Glutamatergic neuron (in vitro differentiated cells): ENCODE measurements around the gene LYL1. TPM values are rescaled to one million over a fixed set of nuclear protein-coding genes. Genes with fewer than 3 reads are reported as not detected.

Experiments used
- DNase-seq: peaks from one replicate; pipeline ENCODE4 v3.0.0; 2022
- H3K27ac Mint-ChIP-seq: one replicate; pipeline ENCODE4 v1.8.0; 2020; ENCODE audit warnings: mild to moderate bottlenecking, mixed read lengths, inconsistent platforms; ENCODE audit not compliant: unreplicated experiment
- H3K27me3 Mint-ChIP-seq: one replicate; pipeline ENCODE4 v1.8.0; 2020; ENCODE audit warnings: mild to moderate bottlenecking, moderate library complexity, mixed read lengths, inconsistent platforms; ENCODE audit not compliant: unreplicated experiment
- H3K36me3 Mint-ChIP-seq: one replicate; pipeline ENCODE4 v1.8.0; 2020; ENCODE audit warnings: mild to moderate bottlenecking, mixed read lengths, inconsistent platforms; ENCODE audit not compliant: unreplicated experiment
- H3K4me1 Mint-ChIP-seq: one replicate; pipeline ENCODE4 v1.8.0; 2020; ENCODE audit warnings: mild to moderate bottlenecking, low read depth, mixed read lengths, inconsistent platforms; ENCODE audit not compliant: unreplicated experiment
- H3K4me3 Mint-ChIP-seq: one replicate; pipeline ENCODE4 v1.8.0; 2020; ENCODE audit warnings: mild to moderate bottlenecking, mixed read lengths, inconsistent platforms; ENCODE audit not compliant: unreplicated experiment
- H3K9me3 Mint-ChIP-seq: one replicate; pipeline ENCODE4 v1.8.0; 2020; ENCODE audit warnings: mild to moderate bottlenecking, moderate library complexity, mixed read lengths, inconsistent platforms; ENCODE audit not compliant: unreplicated experiment
- total RNA-seq: library from RNA; stranded (reverse); fragmentation: NEBNext Ultra II Directional; extraction: Animal tissue kit (Norgen Biotek cat#: 25700); gene quantifications from one replicate; pipeline ENCODE4 v1.2.1, GENCODE V29; 2021; ENCODE audit not compliant: unreplicated experiment
- TF ChIP-seq, protein P1 (sequence below): fragments of 200-600 bp; sonication (generic); IDR thresholded peaks from one replicate; pipeline ENCODE4 v1.5.0; 2021; ENCODE audit not compliant: partially characterized antibody, unreplicated experiment

LYL1 gene
- total RNA-seq, 1 donor from 2014 or later: 1.3 TPM

DNA sequence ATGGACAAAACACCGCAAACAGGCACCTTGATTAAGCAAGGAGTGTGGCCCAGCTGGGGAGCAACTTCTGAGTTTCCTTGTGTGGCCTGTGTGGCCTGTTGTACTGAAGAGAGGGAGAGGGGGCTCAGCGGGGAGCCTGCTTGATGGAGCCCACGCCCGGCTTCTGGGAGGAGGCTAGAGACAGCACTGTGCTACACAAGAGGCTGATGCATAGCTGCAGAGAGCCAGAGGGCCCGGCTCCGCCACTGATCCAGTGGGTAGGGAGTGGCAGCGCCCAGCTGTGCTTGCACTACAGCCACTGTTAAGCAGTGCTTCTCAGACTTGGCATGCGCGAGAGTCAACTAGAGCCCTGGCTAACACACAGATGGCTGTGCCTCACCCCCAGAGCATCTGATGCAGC lies 19.0 kb downstream of the LYL1 start:
- Mint-ChIP-seq H3K4me1 (peaks cover 33% of the 10 kb centered on the region), H3K9me3 (peaks cover 11% of the 10 kb centered on the region), H3K36me3 (no peaks in the 10 kb centered on the region), H3K27me3 (peaks cover 18% of the 10 kb centered on the region), H3K27ac (peak overlapping the region; percentile 95), H3K4me3 (no peak overlapping the region)
- TF ChIP-seq, protein P1, sequence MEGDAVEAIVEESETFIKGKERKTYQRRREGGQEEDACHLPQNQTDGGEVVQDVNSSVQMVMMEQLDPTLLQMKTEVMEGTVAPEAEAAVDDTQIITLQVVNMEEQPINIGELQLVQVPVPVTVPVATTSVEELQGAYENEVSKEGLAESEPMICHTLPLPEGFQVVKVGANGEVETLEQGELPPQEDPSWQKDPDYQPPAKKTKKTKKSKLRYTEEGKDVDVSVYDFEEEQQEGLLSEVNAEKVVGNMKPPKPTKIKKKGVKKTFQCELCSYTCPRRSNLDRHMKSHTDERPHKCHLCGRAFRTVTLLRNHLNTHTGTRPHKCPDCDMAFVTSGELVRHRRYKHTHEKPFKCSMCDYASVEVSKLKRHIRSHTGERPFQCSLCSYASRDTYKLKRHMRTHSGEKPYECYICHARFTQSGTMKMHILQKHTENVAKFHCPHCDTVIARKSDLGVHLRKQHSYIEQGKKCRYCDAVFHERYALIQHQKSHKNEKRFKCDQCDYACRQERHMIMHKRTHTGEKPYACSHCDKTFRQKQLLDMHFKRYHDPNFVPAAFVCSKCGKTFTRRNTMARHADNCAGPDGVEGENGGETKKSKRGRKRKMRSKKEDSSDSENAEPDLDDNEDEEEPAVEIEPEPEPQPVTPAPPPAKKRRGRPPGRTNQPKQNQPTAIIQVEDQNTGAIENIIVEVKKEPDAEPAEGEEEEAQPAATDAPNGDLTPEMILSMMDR: no peak
- no peak for DNase-seq

DNA sequence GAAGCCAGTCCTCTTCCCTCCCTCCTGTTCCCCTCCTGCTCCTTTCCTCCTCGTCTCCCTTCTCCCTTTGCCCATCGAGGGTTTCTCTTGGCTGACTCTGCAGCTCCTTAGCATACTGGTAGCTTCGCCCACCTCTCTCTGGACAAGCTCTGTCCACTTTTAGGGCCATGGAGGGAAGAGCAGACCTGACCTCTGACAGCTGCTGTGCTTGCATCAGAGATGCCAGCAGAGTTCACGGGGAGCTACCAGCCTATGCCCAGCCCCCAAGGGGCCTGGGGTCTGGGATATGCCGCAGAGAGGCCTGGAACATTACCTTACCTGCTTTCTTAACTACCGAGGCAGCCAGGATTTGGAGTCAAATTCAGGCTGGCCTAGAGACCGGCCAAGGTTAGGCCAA lies 19.7 kb downstream of the LYL1 start:
- TF ChIP-seq, protein P1: no peak
- Mint-ChIP-seq H3K9me3 (peaks cover 11% of the 10 kb centered on the region), H3K4me3 (peak overlapping the region; percentile 71), H3K36me3 (no peaks in the 10 kb centered on the region), H3K27ac (peak overlapping the region; percentile 95), H3K27me3 (peaks cover 17% of the 10 kb centered on the region), H3K4me1 (peaks cover 35% of the 10 kb centered on the region)
- no peak for DNase-seq

DNA sequence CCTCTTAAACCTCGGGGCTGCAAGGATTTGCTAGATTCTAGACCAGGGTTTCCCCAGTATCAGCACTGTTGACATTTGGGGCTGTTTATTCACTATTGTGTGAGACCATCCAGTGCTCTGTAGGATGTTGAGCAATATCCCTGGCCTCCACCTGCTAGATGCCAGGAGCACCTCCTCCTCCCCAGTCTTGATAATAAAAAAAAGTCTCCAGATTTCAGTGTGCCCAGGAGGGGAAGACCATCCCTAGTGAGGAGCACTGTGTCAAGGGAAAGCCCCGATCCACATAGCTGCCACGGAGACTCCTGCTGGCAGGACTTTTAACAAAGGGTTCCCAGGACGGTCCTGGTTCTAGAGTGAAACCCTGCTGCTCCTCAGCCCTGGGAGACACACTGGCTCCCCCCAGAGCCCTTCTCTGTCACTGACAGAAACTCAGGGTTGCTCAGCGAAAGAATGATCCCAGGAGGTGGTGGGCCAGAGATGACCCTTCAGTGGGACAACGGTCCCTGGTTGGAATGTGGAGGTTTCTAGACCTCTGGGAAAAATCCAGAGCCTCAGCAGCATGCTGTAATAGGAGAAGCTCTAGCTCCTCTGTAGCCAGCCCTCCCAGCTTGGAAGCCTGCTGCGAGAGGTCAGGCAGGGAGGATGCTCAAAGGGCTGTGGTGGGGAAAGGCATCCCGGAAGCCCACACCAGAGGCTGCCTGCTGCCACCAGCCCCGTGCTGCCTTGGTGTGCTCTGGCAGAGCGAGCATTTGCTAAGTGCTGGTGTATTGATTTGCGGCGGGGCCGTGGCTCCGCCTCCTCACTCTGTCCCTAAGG lies 20.3 kb downstream of the LYL1 start:
- Mint-ChIP-seq H3K27ac (peak overlapping the region; percentile 95), H3K9me3 (peaks cover 13% of the 10 kb centered on the region), H3K27me3 (peaks cover 20% of the 10 kb centered on the region), H3K4me1 (peaks cover 39% of the 10 kb centered on the region), H3K4me3 (peak overlapping the region; percentile 71), H3K36me3 (no peaks in the 10 kb centered on the region)
- TF ChIP-seq, protein P1: no peak
- DNase-seq: peak; percentile 91

DNA sequence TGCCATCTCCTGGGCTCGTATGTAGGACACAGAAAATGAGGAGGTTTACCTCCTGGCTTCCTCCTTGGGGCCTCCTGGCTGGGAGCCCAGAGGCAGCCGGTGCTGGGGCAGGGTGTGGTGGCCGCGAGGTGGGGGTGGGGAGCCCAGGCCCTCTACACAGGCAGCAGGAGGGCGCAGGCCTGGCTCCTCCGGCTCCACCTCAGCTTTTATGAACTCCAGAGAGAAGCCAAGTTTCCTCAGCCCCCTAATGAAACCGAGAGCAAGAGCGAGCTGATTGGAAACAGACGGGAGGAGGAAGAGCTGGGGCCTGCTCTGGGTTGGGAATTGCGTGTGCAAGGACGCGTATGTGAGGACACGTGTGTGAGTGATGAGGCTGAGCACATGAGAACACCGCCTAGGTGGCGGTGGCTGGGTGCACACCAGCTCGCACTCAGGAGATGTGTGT lies 23.1 kb downstream of the LYL1 start:
- Mint-ChIP-seq H3K36me3 (no peaks in the 10 kb centered on the region), H3K27me3 (peaks cover 23% of the 10 kb centered on the region), H3K4me3 (peak overlapping the region; percentile 63), H3K27ac (peak overlapping the region; percentile 95), H3K9me3 (peaks cover 14% of the 10 kb centered on the region), H3K4me1 (peaks cover 44% of the 10 kb centered on the region)
- TF ChIP-seq, protein P1: no peak
- peak; percentile 50 for DNase-seq

DNA sequence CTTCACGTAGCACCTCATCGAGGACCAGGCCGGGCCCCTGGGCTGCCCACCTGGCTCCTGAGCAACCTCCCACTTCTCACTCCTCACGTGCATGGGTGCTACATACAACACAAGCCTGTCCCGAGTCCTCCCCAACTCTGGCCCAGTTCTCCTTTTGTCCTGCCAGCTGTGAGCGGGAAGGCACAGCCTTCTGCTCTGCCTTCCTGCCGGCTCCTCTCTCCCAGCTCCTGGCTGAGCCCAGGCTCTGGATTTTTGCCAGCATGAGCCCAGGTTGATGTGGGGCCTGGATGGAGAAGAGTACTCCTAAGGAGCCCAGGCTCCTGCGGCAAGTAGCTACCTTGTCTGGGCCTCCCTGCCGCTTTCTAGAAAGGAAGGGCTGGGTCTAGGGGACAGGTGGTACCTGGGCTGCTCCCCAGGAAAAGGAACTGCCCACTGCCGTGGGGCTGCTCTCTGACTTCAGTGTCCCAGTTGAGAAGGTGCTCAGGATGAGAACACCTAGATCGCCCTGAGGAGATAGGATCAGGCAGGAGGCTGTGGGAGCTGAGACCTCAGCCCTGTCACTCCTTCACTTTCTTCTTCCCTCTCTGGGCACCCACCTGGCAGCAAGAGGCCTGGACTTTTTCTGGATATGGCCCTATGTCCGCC lies 23.6 kb downstream of the LYL1 start:
- Mint-ChIP-seq H3K4me3 (no peak overlapping the region), H3K36me3 (no peaks in the 10 kb centered on the region), H3K9me3 (peaks cover 15% of the 10 kb centered on the region), H3K4me1 (peaks cover 44% of the 10 kb centered on the region), H3K27me3 (peaks cover 20% of the 10 kb centered on the region), H3K27ac (peak overlapping the region; percentile 95)
- DNase-seq: no peak
- TF ChIP-seq, protein P1: no peak
